GM18508 (cell line): ENCODE data around the gene NEDD9.

Experiments used
- ATAC-seq: cut with Tn5 transposase; IDR thresholded peaks from one replicate; pipeline ENCODE4 v1.9.1; 2021; ENCODE audit warnings: moderate number of reproducible peaks; ENCODE audit not compliant: insufficient read depth, unreplicated experiment

Gene NEDD9

GRCh38 chr6:11263291-11263775 lies 30.9 kb upstream of the NEDD9 start:
- ATAC-seq: no peak

GRCh38 chr6:11262242-11262641 lies 29.8 kb upstream of the NEDD9 start:
- no peak for ATAC-seq

GRCh38 chr6:11260249-11261038 lies 28.0 kb upstream of the NEDD9 start:
- ATAC-seq: no peak

GRCh38 chr6:11258260-11259237 lies 26.1 kb upstream of the NEDD9 start:
- ATAC-seq: no peak

- no peak for ATAC-seq
Measured at GRCh38 chr6:11255610-11256009, 23.1 kb upstream of the NEDD9 start.

- ATAC-seq: no peak
Measured at GRCh38 chr6:11253594-11253993, 21.1 kb upstream of the NEDD9 start.

- no peak for ATAC-seq
Measured at GRCh38 chr6:11251553-11252360, 19.3 kb upstream of the NEDD9 start.

- ATAC-seq: no peak
Measured at GRCh38 chr6:11250108-11250507, 17.6 kb upstream of the NEDD9 start.

- no peak for ATAC-seq
Measured at GRCh38 chr6:11248974-11249761, 16.7 kb upstream of the NEDD9 start.

GRCh38 chr6:11246722-11247121 lies 14.3 kb upstream of the NEDD9 start:
- no peak for ATAC-seq

- no peak for ATAC-seq
Measured at GRCh38 chr6:11245381-11246256, 13.2 kb upstream of the NEDD9 start.

GRCh38 chr6:11244387-11245126 lies 12.1 kb upstream of the NEDD9 start:
- ATAC-seq: no peak

GRCh38 chr6:11243861-11244260 lies 11.4 kb upstream of the NEDD9 start:
- ATAC-seq: no peak

- no peak for ATAC-seq
Measured at GRCh38 chr6:11242711-11243110, 10.2 kb upstream of the NEDD9 start.

GRCh38 chr6:11241793-11242201 lies 9.3 kb upstream of the NEDD9 start:
- ATAC-seq: no peak

- no peak for ATAC-seq
Measured at GRCh38 chr6:11241154-11241792, 8.8 kb upstream of the NEDD9 start.

GRCh38 chr6:11237956-11238355 lies 5.5 kb upstream of the NEDD9 start:
- no peak for ATAC-seq
